ENCODE data around the gene GNB1. TPM values are rescaled to one million over a fixed set of nuclear protein-coding genes. Genes with fewer than 3 reads are reported as not detected.

Gene GNB1
- total RNA-seq, 4 donors from 2014 or later = 150 to 191 (median 159) TPM

- no peak overlapping the region for H3K27ac ChIP-seq
- 82 to 87% methylated on average over 20 of the region's 20 CpGs for WGBS, 2 donors
These were observed 103.9 kb downstream of the GNB1 start for GRCh38 chr1:1786836-1787605.

GRCh38 chr1:1785666-1786065 is 105.2 kb downstream of the GNB1 start:
- H3K27ac ChIP-seq = no peak overlapping the region
- DNase-seq (ENCODE audit: low spot score in 2 of 2) = no peak
- 86 to 87% methylated on average over 10 of the region's 10 CpGs for WGBS, 2 donors
- peaks cover 0 to 46% (median 28%) of the 10 kb centered on the region in 4 donors for H3K4me1 ChIP-seq
- no peak for TF ChIP-seq CTCF (IDR thresholded peaks at IDR 0.05)
- no peak overlapping the region for H3K4me3 ChIP-seq
- no peaks in the 10 kb centered on the region for H3K27me3 ChIP-seq
- no peaks in the 10 kb centered on the region for H3K9me3 ChIP-seq
- peaks cover 5 to 62% (median 43%) of the 10 kb centered on the region in 3 donors for H3K36me3 ChIP-seq

More at GRCh38 chr1:1786836-1787605, 103.9 kb downstream of the GNB1 start:
- H3K36me3 ChIP-seq = peaks cover 5 to 76% (median 47%) of the 10 kb centered on the region in 3 donors
- H3K9me3 ChIP-seq = no peaks in the 10 kb centered on the region
- TF ChIP-seq POLR2A (IDR thresholded peaks at IDR 0.05) (no peak), CTCF (IDR thresholded peaks at IDR 0.05) (no peak), EP300 (IDR thresholded peaks at IDR 0.05) (no peak)
- H3K4me3 ChIP-seq = no peak overlapping the region
- H3K27me3 ChIP-seq = no peaks in the 10 kb centered on the region
- DNase-seq (ENCODE audit: low spot score in 2 of 2) = no peak
- H3K4me1 ChIP-seq = peaks cover 0 to 32% (median 14%) of the 10 kb centered on the region in 4 donors

DNA sequence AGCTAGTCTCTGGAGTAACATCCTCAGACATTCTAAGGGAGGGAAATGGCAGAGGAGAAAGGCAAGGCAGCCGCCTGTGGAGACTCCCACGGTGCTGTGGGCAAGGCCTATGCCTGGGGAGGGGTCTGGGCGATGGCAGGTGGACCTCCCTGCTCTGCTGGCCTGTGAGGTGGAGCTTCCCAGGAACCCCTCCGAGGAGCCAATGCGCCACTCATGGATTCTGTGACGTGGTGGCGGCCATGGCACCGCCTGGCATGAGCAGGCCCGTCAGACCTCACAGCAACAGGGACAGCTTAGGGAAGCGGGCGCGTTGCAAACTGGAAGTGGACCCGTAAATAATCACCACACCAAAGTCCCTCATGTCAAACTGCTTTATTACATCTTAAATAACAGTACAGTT is 106.0 kb downstream of the GNB1 start:
- Histone ChIP-seq H3K4me1 (peaks cover 0 to 53% (median 34%) of the 10 kb centered on the region in 4 donors), H3K36me3 (peaks cover 5 to 55% (median 36%) of the 10 kb centered on the region in 3 donors), H3K27me3 (no peaks in the 10 kb centered on the region), H3K4me3 (no peak overlapping the region), H3K9me3 (no peaks in the 10 kb centered on the region), H3K27ac (no peak overlapping the region)
- TF ChIP-seq EP300 (IDR thresholded peaks at IDR 0.05) (no peak), POLR2A (IDR thresholded peaks at IDR 0.05) (no peak), CTCF (IDR thresholded peaks at IDR 0.05) (no peak)
- WGBS, 2 donors = 88 to 94% methylated on average over 9 to 13 of the region's 13 CpGs
- DNase-seq (ENCODE audit: low spot score in 2 of 2) = no peak

DNA sequence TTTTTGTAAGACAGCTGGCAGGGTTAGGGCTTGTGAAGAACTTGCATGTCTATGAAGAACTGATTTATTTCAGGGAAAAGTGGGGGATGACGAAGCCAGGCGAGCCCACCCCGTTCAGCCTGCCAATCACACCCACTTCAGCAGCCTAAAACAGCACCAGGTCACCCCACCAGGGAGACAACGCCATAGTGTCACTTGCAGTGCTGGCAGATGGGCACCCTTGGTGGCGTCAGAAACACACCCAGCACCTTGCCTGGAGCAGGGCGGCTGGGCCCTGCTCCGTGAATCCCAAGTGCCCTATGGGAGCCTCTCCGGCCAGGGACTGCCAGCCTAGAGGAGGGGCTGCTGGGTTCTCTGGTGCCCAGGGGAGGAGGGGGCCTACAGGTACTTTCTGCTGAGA is 107.6 kb downstream of the GNB1 start:
- H3K4me1 ChIP-seq = peaks cover 0 to 59% (median 49%) of the 10 kb centered on the region in 4 donors
- H3K27me3 ChIP-seq = no peaks in the 10 kb centered on the region
- DNase-seq (ENCODE audit: low spot score in 2 of 2) = no peak
- H3K4me3 ChIP-seq = no peak overlapping the region
- peaks cover 0 to 39% (median 26%) of the 10 kb centered on the region in 3 donors for H3K36me3 ChIP-seq
- 79 to 80% methylated on average over 8 of the region's 8 CpGs for WGBS, 2 donors
- no peaks in the 10 kb centered on the region for H3K9me3 ChIP-seq
- peak overlapping the region in 3 of 4 donors; percentile 34 to 96 (median 79) for H3K27ac ChIP-seq
- no peak for TF ChIP-seq EP300 (IDR thresholded peaks at IDR 0.05)

- WGBS, 2 donors = 2 to 3% methylated on average over 23 to 26 of the region's 36 CpGs
- peak; percentile 55 to 65 for DNase-seq (ENCODE audit: low spot score in 2 of 2)
- Histone ChIP-seq H3K9me3 (no peaks in the 10 kb centered on the region), H3K36me3 (peaks cover 0 to 31% (median 23%) of the 10 kb centered on the region in 3 donors), H3K4me1 (peaks cover 0 to 58% (median 50%) of the 10 kb centered on the region in 4 donors), H3K4me3 (peak overlapping the region in 2 of 4 donors; percentile 22 to 34), H3K27ac (peak overlapping the region; percentile 19 to 96 (median 56)), H3K27me3 (no peaks in the 10 kb centered on the region)
- TF ChIP-seq CTCF (IDR thresholded peaks at IDR 0.05) (no peak), EP300 (IDR thresholded peaks at IDR 0.05) (peak in 1 of 2 donors; percentile 63)
These were observed 108.3 kb downstream of the GNB1 start for GRCh38 chr1:1782399-1783221.

Data from tibial nerve (tissue), 4 donors.